HFFc6 (cell line): ENCODE results near the gene KCNQ2. TPM values are rescaled to one million over a fixed set of nuclear protein-coding genes. Genes with fewer than 3 reads are reported as not detected.

Source experiments
- DNase-seq: peaks from one replicate; pipeline ENCODE4 v3.0.0-alpha.2; 2018
- H3K27ac Mint-ChIP-seq: 2 replicates; pipeline ENCODE4 v1.8.0; 2020; ENCODE audit warnings: mild to moderate bottlenecking, mixed read lengths
- H3K27me3 Mint-ChIP-seq: 2 replicates; pipeline ENCODE4 v1.8.0; 2021; ENCODE audit warnings: mild to moderate bottlenecking, moderate library complexity, mixed read lengths; ENCODE audit not compliant: insufficient read depth
- H3K36me3 Mint-ChIP-seq: 2 replicates; pipeline ENCODE4 v1.8.0; 2021; ENCODE audit warnings: low read depth, mixed read lengths
- H3K4me1 Mint-ChIP-seq: 2 replicates; pipeline ENCODE4 v1.8.0; 2020; ENCODE audit warnings: low read depth, mixed read lengths
- H3K4me3 Mint-ChIP-seq: 2 replicates; pipeline ENCODE4 v1.8.0; 2020; ENCODE audit warnings: mild to moderate bottlenecking, moderate library complexity, mixed read lengths
- H3K9me3 Mint-ChIP-seq: 2 replicates; pipeline ENCODE4 v1.8.0; 2020; ENCODE audit warnings: mild to moderate bottlenecking, mixed read lengths
- total RNA-seq, 6 experiments: library from RNA; stranded (reverse); fragmentation: NEBNext Ultra II Directional; extraction: Animal tissue kit (Norgen Biotek cat#: 25700); gene quantifications; 2 replicates in 1 of 6; 3 replicates in 5 of 6; pipeline ENCODE4 v1.2.3, GENCODE V29; 2021
- TF ChIP-seq, protein P1 (sequence below): fragments of 200-600 bp; sonication (generic); IDR thresholded peaks from 2 replicates; pipeline ENCODE4 v1.5.0; 2021; ENCODE audit warnings: antibody characterized with exemption, mild to moderate bottlenecking

KCNQ2 gene
- total RNA-seq, 6 experiments from 2014 or later = not detected

DNA sequence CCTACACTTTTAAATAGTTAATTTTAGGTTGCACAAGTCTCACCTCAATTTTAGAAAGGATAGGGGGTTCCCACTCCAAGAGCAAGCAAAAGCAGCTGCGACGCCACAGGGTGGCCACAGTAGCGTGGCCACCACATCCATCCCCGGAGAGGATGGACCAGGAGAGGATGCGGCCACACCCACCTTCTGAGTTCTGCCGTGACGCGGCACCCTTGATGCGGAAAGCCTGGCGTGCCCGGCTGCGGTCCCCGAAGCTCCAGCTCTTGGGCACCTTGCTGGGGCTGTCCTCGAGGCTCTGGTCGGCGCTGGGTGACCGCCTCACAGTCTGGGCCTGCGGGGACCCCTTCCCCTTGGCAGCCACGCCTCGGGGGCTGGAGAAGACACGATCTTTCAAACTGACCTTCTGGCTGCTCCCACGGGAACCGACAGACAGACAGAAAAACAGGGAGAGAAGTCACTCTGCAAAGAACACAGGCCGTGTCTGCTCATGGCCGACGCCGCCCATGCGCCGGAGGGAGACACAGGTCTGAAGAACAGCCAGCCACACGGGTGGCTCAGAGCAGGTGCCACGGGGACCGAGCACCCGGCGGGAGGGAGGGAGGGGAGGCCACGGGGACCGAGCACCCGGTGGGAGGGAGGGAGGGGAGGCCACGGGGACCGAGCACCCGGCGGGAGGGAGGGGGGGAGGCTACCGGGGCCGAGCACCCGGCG is 57.6 kb downstream of the KCNQ2 start:
- Mint-ChIP-seq H3K27me3 (peaks cover 17% of the 10 kb centered on the region), H3K27ac (no peak overlapping the region), H3K4me3 (no peak overlapping the region), H3K4me1 (no peaks in the 10 kb centered on the region), H3K9me3 (no peaks in the 10 kb centered on the region; the same call in 1 of the 2 replicates), H3K36me3 (no peaks in the 10 kb centered on the region)
- TF ChIP-seq, protein P1, sequence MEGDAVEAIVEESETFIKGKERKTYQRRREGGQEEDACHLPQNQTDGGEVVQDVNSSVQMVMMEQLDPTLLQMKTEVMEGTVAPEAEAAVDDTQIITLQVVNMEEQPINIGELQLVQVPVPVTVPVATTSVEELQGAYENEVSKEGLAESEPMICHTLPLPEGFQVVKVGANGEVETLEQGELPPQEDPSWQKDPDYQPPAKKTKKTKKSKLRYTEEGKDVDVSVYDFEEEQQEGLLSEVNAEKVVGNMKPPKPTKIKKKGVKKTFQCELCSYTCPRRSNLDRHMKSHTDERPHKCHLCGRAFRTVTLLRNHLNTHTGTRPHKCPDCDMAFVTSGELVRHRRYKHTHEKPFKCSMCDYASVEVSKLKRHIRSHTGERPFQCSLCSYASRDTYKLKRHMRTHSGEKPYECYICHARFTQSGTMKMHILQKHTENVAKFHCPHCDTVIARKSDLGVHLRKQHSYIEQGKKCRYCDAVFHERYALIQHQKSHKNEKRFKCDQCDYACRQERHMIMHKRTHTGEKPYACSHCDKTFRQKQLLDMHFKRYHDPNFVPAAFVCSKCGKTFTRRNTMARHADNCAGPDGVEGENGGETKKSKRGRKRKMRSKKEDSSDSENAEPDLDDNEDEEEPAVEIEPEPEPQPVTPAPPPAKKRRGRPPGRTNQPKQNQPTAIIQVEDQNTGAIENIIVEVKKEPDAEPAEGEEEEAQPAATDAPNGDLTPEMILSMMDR = no peak
- DNase-seq = no peak

DNA sequence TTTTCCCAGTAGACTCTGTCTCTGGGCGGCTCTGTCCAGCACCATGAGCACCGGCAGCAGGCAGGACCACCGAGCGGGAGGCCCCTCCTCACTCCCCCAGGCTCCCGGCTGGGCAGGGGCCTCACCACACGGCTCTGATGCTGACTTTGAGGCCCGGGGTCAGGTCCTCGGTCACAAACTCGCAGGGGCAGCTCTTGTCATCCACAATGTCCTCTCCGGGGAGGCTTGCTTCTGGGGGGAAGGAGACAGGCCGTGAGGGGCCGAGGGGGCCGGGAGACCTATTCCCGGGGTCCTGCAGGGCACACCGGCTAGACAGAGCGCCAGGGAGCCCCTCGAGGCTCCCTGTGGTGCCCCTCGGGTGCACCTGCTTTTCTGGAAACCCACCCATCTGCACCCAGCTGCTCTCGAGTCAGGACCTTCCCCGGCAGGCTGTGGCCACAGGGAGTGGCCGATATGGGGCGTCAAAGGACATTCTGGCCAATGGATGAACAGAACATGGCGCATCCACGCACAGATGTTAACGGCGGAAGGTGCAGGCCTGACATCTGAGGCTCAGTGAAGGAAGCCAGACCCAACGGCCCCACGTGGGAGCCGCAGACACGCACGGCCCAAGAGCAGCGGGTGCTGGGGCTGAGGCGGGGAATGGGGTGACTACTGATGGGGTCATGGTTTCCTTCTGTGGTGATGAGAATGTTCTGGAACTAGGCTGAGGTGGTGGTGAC is 58.3 kb downstream of the KCNQ2 start:
- Mint-ChIP-seq H3K27ac (no peak overlapping the region), H3K4me1 (no peaks in the 10 kb centered on the region), H3K36me3 (no peaks in the 10 kb centered on the region), H3K4me3 (no peak overlapping the region), H3K9me3 (no peaks in the 10 kb centered on the region; the same call in 1 of the 2 replicates), H3K27me3 (peaks cover 17% of the 10 kb centered on the region)
- DNase-seq = no peak
- TF ChIP-seq, protein P1 = no peak

DNA sequence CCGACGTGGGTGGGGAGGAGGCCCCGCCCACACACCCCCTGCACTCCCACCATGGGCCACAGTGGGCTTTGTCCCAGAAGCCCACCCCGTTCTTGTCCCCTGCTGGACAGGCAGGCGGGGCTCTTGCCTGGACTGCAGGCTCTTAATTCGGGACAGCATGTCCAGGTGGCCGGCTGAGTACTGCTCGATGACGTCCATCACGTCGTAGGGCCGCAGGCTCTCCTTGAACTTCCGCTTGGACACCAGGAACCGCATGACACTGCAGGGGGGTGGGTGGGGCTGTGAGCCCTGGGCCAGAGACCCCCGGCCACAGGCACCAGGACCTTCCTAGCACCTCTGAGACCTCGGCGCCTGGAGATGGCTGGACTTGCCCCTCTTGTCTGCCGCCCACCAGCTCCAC is 59.1 kb downstream of the KCNQ2 start:
- no peak for DNase-seq
- Mint-ChIP-seq H3K27me3 (peaks cover 17% of the 10 kb centered on the region), H3K36me3 (no peaks in the 10 kb centered on the region)

DNA sequence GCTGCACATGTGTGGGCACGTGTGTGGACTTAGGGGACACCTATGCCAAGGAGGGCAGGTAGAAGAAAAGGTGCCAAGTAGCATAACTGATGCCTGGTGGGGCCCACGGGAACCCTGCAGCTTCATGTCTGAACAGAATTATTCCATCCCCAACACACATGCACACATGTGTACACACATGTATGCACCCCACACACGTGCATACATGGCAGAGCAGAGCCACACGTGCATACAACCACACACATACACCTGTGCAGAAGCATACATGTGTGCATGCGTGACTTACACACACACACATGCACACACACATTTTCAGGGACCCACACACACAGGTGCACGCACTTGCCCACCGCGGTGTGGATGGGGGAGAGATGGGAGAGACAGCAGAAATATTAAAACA is 59.6 kb downstream of the KCNQ2 start:
- Mint-ChIP-seq H3K4me3 (no peak overlapping the region), H3K4me1 (no peaks in the 10 kb centered on the region), H3K36me3 (no peaks in the 10 kb centered on the region), H3K9me3 (no peaks in the 10 kb centered on the region; the same call in 1 of the 2 replicates), H3K27ac (no peak overlapping the region), H3K27me3 (peaks cover 17% of the 10 kb centered on the region)
- no peak for DNase-seq
- TF ChIP-seq, protein P1 = no peak

More for the DNA sequence above, 59.1 kb downstream of the KCNQ2 start:
- Mint-ChIP-seq H3K9me3 (no peaks in the 10 kb centered on the region; the same call in 1 of the 2 replicates), H3K27ac (no peak overlapping the region), H3K4me3 (no peak overlapping the region), H3K4me1 (no peaks in the 10 kb centered on the region)
- TF ChIP-seq, protein P1 = no peak

DNA sequence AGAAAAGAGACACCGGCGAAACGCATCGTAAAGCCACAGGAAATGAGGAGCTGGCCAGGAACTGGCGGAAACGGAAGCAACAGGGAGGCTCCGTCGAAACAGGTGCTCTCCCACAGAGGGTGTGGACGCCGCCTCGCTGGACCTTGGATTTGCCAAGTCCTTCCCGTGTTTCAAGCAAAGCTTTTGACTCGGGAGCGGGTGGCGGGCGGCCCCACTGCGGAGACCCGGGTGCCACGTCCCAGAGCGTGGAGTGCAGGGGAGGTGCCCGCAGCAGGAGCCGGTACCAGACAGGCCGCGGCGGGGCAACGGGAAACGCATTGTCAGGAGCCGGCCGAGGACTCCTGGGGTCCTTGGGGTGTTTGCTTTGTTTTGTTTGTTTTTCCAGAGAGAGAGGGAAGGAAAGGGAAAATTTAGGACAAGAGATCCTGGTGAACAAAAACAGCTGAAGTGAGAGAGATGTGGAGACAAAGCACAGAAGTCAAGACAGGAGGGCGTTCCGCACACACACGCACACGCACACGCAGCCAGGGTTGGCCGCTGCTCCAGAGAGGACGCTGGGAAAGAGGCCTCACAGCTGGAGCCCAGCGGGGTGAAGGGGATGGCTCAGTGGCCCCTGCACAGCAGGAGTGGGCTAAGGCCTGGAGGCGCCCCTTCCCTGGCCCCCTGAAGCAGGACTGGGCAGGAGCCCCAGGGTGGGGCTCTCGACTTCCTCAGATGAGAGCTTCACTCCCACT is 60.4 kb downstream of the KCNQ2 start:
- Mint-ChIP-seq H3K27me3 (peaks cover 14% of the 10 kb centered on the region), H3K4me1 (no peaks in the 10 kb centered on the region), H3K4me3 (no peak overlapping the region), H3K36me3 (no peaks in the 10 kb centered on the region), H3K27ac (no peak overlapping the region), H3K9me3 (no peaks in the 10 kb centered on the region; the same call in 1 of the 2 replicates)
- DNase-seq = no peak
- TF ChIP-seq, protein P1 = no peak
